Liver (tissue), 9 donors: Measurements from ENCODE around the gene SIGLECL1. TPM values are rescaled to one million over a fixed set of nuclear protein-coding genes. Genes with fewer than 3 reads are reported as not detected.

Experiments used
- DNase-seq: peaks from one replicate; pipeline ENCODE4 v3.0.0-alpha.2; 2017; ENCODE audit warnings: low spot score
- H3K27ac ChIP-seq, 2 donors: one replicate each; pipeline ENCODE4 v1.7.0; 2013; ENCODE audit warnings: inconsistent platforms in 2 of 2, low read length in 2 of 2, control low read depth in 1 of 2, low read depth in 1 of 2, mild to moderate bottlenecking in 1 of 2
- H3K27me3 ChIP-seq, 4 donors: one replicate each; pipeline versions ENCODE4 v1.6.1 to v1.7.0; 2013; ENCODE audit warnings: low read length in 3 of 4, inconsistent platforms in 1 of 4, mild to moderate bottlenecking in 1 of 4, moderate library complexity in 1 of 4; ENCODE audit not compliant: control insufficient read depth in 4 of 4, insufficient read depth in 4 of 4
- H3K36me3 ChIP-seq, 4 donors: one replicate each; pipeline versions ENCODE4 v1.6.1 to v1.7.0; 2013; ENCODE audit warnings: low read length in 3 of 4, mild to moderate bottlenecking in 3 of 4, low read depth in 1 of 4, moderate library complexity in 1 of 4; ENCODE audit not compliant: control insufficient read depth in 4 of 4, insufficient read depth in 3 of 4
- H3K4me1 ChIP-seq, 4 donors: one replicate each; pipeline versions ENCODE4 v1.6.1 to v1.7.0; 2013; ENCODE audit warnings: low read length in 3 of 4, mild to moderate bottlenecking in 3 of 4, moderate library complexity in 1 of 4; ENCODE audit not compliant: control insufficient read depth in 4 of 4, insufficient read depth in 4 of 4
- H3K4me3 ChIP-seq, 3 donors: one replicate each; pipeline versions ENCODE4 v1.6.1 to v1.7.0; 2013; ENCODE audit warnings: low read length in 3 of 3, control low read depth in 1 of 3, low read depth in 1 of 3, mild to moderate bottlenecking in 1 of 3
- H3K9ac ChIP-seq, 2 donors: one replicate each; pipeline ENCODE4 v1.7.0; 2013; ENCODE audit warnings: low read length in 2 of 2, mild to moderate bottlenecking in 2 of 2, moderate library complexity in 2 of 2, control low read depth in 1 of 2, low read depth in 1 of 2
- H3K9me3 ChIP-seq, 4 donors: one replicate each; pipeline versions ENCODE4 v1.6.1 to v1.7.0; 2013; ENCODE audit warnings: low read length in 3 of 4; ENCODE audit not compliant: control insufficient read depth in 4 of 4
- ATF3 ChIP-seq: IDR thresholded peaks from 2 replicates; pipeline ENCODE4 v1.6.1; 2016; ENCODE audit warnings: antibody characterized with exemption
- CTCF ChIP-seq: fragments of 150-350 bp; IDR thresholded peaks from 2 replicates; pipeline ENCODE4 v1.5.1; 2017; ENCODE audit warnings: improper control_type of control experiment, low read depth, low read length; ENCODE audit not compliant: missing input control
- EGR1 ChIP-seq, 2 donors: IDR thresholded peaks; 2 replicates each; pipeline ENCODE4 v1.6.1; 2016 to 2018; ENCODE audit warnings: antibody characterized with exemption in 2 of 2, low read depth in 2 of 2
- FOXA1 ChIP-seq: IDR thresholded peaks from 2 replicates; pipeline ENCODE4 v1.6.1; 2016; ENCODE audit warnings: antibody characterized with exemption
- FOXA2 ChIP-seq: IDR thresholded peaks from 2 replicates; pipeline ENCODE4 v1.6.1; 2016; ENCODE audit warnings: antibody characterized with exemption
- GABPA ChIP-seq, 2 donors: IDR thresholded peaks in 1 of 2; conservative IDR thresholded peaks in 1 of 2; 2 replicates each; pipeline ENCODE4 v1.6.1; 2016; ENCODE audit warnings: antibody characterized with exemption in 2 of 2, mild to moderate bottlenecking in 1 of 2, moderate library complexity in 1 of 2
- HNF4A ChIP-seq, 2 donors: conservative IDR thresholded peaks; 2 replicates each; pipeline ENCODE4 v1.6.1; 2016; ENCODE audit warnings: antibody characterized with exemption in 2 of 2, mild to moderate bottlenecking in 2 of 2
- HNF4G ChIP-seq: IDR thresholded peaks from 2 replicates; pipeline ENCODE4 v1.6.1; 2016; ENCODE audit warnings: antibody characterized with exemption
- JUND ChIP-seq, 2 donors: IDR thresholded peaks; 2 replicates each; pipeline ENCODE4 v1.6.1; 2016; ENCODE audit warnings: antibody characterized with exemption in 2 of 2
- MAX ChIP-seq: IDR thresholded peaks from 2 replicates; pipeline ENCODE4 v1.6.1; 2016; ENCODE audit warnings: antibody characterized with exemption
- NR2F2 ChIP-seq: IDR thresholded peaks from 2 replicates; pipeline ENCODE4 v1.6.1; 2016; ENCODE audit warnings: antibody characterized with exemption
- RAD21 ChIP-seq, 2 donors: IDR thresholded peaks; 2 replicates each; pipeline ENCODE4 v1.6.1; 2016; ENCODE audit warnings: antibody characterized with exemption in 2 of 2, mild to moderate bottlenecking in 2 of 2
- REST ChIP-seq: IDR thresholded peaks from 2 replicates; pipeline ENCODE4 v1.6.1; 2016; ENCODE audit warnings: antibody characterized with exemption, mild to moderate bottlenecking
- RXRA ChIP-seq, 2 donors: IDR thresholded peaks; 2 replicates each; pipeline ENCODE4 v1.6.1; 2017 to 2018; ENCODE audit warnings: antibody characterized with exemption in 2 of 2, mild to moderate bottlenecking in 1 of 2
- SP1 ChIP-seq: IDR thresholded peaks from 2 replicates; pipeline ENCODE4 v1.6.1; 2018; ENCODE audit warnings: antibody characterized with exemption, mild to moderate bottlenecking
- TAF1 ChIP-seq: conservative IDR thresholded peaks from 2 replicates; pipeline ENCODE4 v1.6.1; 2016; ENCODE audit warnings: antibody characterized with exemption, mild to moderate bottlenecking
- YY1 ChIP-seq: IDR thresholded peaks from 2 replicates; pipeline ENCODE4 v1.6.1; 2016; ENCODE audit warnings: antibody characterized with exemption, mild to moderate bottlenecking
- ZBTB33 ChIP-seq: IDR thresholded peaks from 2 replicates; pipeline ENCODE4 v1.6.1; 2016; ENCODE audit warnings: antibody characterized with exemption
- WGBS: extraction: QIAGEN DNeasy Blood & Tissue Kit; methylation state at CpG from one replicate; pipeline ENCODE4 v1.1.7; 2013; 5-methylcytosine and 5-hydroxymethylcytosine counted together
- polyA plus RNA-seq, 2 donors: library from polyadenylated mRNA; stranded (reverse) in 1 of 2; unstranded in 1 of 2; fragments of 200-250 nt in 1 of 2; fragments of >200 nt in 1 of 2; fragmentation: Nextera tagmentation in 1 of 2; extraction: Ambion mirVana in 1 of 2; gene quantifications; one replicate each; pipeline versions ENCODE4 v1.2.1 to v1.2.3, GENCODE V29; 2013 to 2015
- total RNA-seq, 2 donors: library from RNA; depleted of rRNA; stranded (reverse); fragments of >200 nt; gene quantifications; one replicate each; pipeline ENCODE4 v1.2.3, GENCODE V29; 2014
- donor health status: healthy.
- donor health status: healthy.
- donor health status: healthy.
- donor health status: healthy.
- donor health status: healthy.

SIGLECL1 gene
- total and polyA plus RNA-seq, 4 donors: 0.05 TPM; not detected in 3

- no peak for DNase-seq
- no peaks in the 10 kb centered on the region for H3K4me1 ChIP-seq
- no peaks in the 10 kb centered on the region for H3K9me3 ChIP-seq
- H3K9ac ChIP-seq: no peak overlapping the region
- TF ChIP-seq JUND (IDR thresholded peaks at IDR 0.05) (no peak), GABPA (IDR thresholded peaks at IDR 0.05 in 1 of 2, conservative IDR thresholded peaks at IDR 0.05 in 1 of 2) (no peak), TAF1 (no peak), HNF4G (no peak), EGR1 (IDR thresholded peaks at IDR 0.05; ENCODE audit: low read depth in 2 of 2) (no peak), ATF3 (no peak), SP1 (no peak), CTCF (no peak), HNF4A (conservative IDR thresholded peaks at IDR 0.05) (no peak), YY1 (no peak), FOXA1 (no peak)
- H3K4me3 ChIP-seq: no peak overlapping the region
- H3K27me3 ChIP-seq: no peaks in the 10 kb centered on the region
- 86% methylated on average over 3 of the region's 3 CpGs for WGBS
- no peak overlapping the region for H3K27ac ChIP-seq
- H3K36me3 ChIP-seq: no peaks in the 10 kb centered on the region
Observed at GRCh38 chr19:51317376-51317775, 66.5 kb downstream of the SIGLECL1 start.

GRCh38 chr19:51317968-51318367, 67.1 kb downstream of the SIGLECL1 start:
- no peak for DNase-seq
- no peak for TF ChIP-seq RAD21 (IDR thresholded peaks at IDR 0.05)
- no peak for TF ChIP-seq TAF1
- TF ChIP-seq HNF4G: no peak
- no peak for TF ChIP-seq GABPA (IDR thresholded peaks at IDR 0.05 in 1 of 2, conservative IDR thresholded peaks at IDR 0.05 in 1 of 2)
- no peak for TF ChIP-seq EGR1 (IDR thresholded peaks at IDR 0.05; ENCODE audit: low read depth in 2 of 2)
- TF ChIP-seq FOXA2: no peak
- TF ChIP-seq REST: no peak
- TF ChIP-seq SP1: no peak
- no peak for TF ChIP-seq MAX
- no peak for TF ChIP-seq FOXA1
- TF ChIP-seq NR2F2: no peak
- no peak for TF ChIP-seq ATF3
- TF ChIP-seq CTCF: no peak
- no peak for TF ChIP-seq RXRA (IDR thresholded peaks at IDR 0.05)
- no peak for TF ChIP-seq ZBTB33
- no peak for TF ChIP-seq YY1
- TF ChIP-seq JUND (IDR thresholded peaks at IDR 0.05): no peak
- TF ChIP-seq HNF4A (conservative IDR thresholded peaks at IDR 0.05): no peak
- H3K4me3 ChIP-seq: no peak overlapping the region
- no peaks in the 10 kb centered on the region for H3K9me3 ChIP-seq
- H3K27ac ChIP-seq: no peak overlapping the region
- WGBS: 57% methylated on average over 1 of the region's 1 CpG
- H3K9ac ChIP-seq: no peak overlapping the region
- H3K36me3 ChIP-seq: no peaks in the 10 kb centered on the region
- no peaks in the 10 kb centered on the region for H3K4me1 ChIP-seq
- peaks cover 0 to 4% (median 0%) of the 10 kb centered on the region in 4 donors for H3K27me3 ChIP-seq
